HG03439 (cell line): ENCODE data around the gene CCND1.

Source experiments
- ATAC-seq: cut with Tn5 transposase; IDR thresholded peaks from one replicate; pipeline ENCODE4 v1.9.1; 2021; ENCODE audit warnings: mild to moderate bottlenecking, moderate library complexity; ENCODE audit not compliant: unreplicated experiment

Gene CCND1

DNA sequence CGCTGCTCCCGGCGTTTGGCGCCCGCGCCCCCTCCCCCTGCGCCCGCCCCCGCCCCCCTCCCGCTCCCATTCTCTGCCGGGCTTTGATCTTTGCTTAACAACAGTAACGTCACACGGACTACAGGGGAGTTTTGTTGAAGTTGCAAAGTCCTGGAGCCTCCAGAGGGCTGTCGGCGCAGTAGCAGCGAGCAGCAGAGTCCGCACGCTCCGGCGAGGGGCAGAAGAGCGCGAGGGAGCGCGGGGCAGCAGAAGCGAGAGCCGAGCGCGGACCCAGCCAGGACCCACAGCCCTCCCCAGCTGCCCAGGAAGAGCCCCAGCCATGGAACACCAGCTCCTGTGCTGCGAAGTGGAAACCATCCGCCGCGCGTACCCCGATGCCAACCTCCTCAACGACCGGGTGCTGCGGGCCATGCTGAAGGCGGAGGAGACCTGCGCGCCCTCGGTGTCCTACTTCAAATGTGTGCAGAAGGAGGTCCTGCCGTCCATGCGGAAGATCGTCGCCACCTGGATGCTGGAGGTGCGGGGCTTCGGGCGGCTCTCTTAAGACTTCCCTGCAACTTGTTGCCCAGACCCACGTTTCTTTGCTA is at the start of gene CCND1:
CCND1 (plus strand) TSS at position 162 of the 587 bp plus-strand sequence; CDS start at position 320, 158 bp downstream.
- ATAC-seq: no peak

DNA sequence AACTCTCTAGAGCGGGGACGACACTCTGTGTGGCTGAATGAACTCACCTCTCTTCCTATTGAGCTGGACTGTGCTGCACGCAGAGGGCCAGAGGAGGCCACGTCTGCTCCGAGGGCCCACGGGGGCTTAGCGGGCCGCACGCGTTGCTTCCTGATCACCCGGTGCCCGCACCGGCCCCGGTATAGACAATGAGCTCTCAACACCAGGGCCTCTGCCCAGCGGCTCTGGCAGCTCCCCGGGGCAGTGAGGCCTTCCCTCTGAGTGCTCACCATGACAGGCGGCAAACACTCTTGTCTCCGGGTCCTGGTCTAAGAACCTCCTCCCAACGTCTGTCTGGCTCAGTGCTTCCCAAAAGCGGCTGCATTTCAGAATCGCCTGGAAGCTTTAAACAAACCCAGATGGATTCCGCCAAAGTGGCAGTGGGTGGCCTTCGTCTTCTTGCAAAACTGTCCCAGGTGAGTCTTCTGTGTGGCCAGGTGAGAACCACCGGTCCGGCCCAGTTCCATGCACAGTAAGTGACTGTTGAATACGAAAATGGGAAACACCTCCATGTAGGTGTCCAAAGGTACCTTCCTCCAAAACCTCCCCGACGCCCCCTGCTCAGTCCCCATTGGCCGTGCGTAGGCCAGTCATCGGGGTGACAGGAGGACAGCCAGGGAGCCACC is 47.8 kb upstream of the CCND1 start:
- ATAC-seq: no peak

DNA sequence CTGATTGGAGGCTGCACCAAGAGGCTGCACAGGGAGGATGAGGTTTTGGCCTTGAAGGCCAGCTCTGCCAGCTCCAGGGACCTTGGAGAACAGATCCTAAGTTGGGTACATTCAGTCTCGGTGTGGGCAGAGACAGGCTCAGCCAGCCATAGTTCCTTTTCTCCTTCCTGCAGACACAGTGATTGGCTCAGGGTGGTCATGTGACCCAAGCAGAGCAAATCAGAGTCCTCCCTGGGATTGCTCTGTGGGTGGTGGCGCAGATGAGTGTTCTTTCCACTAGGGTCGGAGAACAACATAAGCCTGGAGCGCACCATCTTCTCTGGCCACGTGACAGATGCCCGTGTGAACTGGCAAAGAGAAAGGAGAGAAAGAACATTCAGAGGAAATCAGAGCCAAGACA is 47.1 kb upstream of the CCND1 start:
- no peak for ATAC-seq

DNA sequence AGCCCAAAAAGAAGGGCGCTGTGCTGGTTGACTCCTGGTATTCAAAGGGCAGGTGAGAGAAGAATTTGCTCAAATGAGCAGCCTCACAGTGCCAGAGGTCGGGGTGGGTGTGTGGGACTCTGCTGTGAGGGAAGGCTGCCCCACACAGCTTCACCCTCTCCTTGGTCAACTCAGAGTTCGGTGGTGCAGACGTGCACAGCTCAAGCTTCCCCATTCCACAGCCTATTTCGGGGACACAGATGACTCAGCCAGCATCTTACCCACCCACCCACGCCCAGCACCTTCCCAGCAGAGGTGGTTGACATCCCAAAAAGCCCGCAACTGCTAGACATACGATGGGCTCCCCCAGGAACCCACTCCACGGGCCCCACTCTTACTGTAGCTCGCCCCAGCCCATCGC is 46.5 kb upstream of the CCND1 start:
- ATAC-seq: no peak

DNA sequence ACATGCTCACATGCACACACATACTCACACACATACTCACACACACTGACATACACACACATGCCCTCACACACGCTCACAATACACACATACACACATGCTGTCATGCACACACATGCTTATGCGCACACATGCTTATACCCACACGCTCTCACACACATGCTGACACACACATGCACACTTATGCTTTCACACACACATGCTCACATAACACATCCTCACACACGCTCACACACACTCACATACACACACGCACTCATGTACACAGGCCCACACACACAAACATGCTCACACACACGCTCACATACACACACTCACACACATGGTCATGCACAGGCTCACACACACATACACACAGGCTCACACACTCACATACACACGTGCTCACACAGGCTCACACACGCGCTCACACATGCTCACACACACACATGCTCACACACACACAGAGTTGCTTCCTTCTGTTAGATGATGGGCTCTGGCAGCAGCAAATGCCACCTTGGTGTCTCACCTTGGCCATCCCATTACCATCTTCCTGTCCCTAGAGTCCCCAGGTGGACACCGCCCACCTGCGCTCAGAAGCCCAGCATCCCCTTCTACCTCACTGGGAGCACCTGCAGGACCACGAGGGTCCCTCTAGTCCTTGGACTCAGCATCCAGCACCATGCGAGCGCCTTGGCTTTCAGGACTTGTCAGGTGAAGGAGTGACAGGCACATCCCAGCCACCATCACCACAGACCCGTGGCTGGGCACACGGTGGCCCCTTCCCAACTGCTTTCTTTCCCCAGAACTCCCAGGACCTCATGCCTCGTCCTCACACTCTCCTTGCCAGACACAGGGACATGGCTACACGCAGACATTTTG is 44.9 kb upstream of the CCND1 start:
- no peak for ATAC-seq

DNA sequence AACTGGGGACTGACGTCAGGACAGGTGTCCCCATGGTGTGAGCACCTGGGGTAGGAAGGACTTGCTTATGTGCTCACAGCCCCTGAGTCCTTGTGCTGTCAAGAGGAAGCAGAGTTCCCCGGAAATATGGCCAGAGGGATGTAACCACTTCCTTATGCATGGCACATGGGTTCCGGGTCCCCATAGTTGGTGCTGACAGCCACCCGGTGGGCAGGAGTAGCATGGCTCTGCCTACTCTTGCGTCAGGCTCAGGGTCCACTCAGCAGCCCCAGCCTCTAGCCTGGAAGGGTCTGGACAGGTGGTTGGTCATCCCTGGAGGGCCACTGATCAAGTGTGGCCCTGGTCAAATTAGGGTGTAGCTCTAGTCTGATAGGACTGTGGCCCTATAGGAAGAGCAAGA is 42.8 kb upstream of the CCND1 start:
- no peak for ATAC-seq

DNA sequence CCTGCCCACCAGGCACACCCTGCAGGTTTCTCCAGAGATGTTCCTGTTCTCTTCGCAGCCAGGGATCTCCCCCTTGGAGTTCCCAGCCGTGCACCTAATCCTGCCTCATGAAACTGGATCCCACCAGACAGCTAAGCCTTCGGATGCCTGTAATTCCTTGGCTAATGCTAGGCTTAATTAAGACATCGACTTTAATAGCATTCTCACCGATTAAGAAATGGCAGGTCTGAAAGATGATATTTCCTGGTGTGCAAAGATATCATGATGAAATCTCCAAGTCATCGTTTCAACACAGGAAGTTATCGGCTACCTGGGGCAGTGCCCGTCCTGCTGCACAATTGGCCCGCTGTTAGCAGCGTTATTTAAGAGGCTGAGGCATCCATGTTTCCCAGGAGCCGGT is 41.5 kb upstream of the CCND1 start:
- ATAC-seq: no peak

DNA sequence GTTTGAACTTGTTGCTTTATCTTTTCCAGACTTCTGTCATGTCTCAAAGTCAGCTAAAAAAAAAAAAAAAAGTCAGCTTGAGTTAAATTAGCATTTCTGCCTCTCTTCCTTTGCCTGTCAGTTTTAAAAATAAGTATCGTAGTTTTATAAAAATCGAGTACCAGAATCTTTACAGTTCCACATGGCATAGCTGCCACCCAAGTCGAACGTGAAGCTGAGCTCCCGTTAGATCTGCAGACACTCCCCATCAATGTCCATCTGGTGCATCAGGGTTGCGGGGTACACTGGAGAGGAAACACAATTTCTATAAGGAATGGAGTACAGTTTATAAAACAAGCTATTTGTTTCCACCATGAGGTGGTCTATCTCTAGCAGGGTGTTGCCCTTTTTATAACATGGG is 41.0 kb upstream of the CCND1 start:
- no peak for ATAC-seq

DNA sequence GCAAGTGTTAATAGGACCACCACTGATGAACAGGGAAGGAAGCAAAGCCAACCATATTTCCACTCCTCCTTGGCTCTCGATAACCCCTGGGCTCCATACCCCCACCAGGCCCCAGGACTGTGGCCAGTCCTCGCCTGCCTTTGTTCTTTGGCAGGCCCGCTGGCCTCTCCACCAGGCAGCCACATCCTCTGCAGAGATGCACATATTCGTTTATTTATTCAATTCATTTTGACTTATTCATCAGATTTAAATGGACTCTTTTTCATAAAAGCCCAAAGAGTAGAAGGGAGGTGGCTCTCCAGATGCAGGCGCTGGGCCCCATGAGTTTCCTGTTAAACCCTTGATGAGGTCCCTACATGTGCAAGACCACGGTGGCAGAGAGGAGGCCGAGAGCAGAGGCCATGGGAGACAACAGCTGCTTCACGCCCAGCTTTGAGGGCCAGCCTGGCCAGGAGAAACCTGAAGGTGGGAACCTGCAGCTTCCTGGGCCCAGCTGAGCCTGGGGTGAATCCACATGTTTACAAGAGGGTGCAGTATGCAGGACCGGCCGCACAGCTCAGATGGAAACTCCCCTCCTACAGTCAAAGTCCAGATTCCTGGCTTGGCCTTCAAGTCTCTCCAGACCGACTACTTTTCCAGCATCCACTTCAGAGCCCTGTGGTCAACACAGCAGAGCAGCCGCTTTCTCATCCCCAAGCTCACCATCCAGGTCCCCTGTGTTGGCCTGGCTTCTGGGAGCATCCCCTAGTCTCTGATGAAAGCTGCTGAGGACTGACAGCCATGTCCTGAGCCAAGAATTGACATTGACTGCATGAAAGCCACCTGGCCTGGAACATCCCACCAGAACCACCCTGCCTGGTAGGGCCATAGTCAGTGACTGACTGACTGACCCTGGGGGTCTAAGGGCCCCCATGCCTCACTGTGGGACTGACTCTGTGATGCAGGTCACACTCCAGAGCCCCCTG is 39.7 kb upstream of the CCND1 start:
- no peak for ATAC-seq

DNA sequence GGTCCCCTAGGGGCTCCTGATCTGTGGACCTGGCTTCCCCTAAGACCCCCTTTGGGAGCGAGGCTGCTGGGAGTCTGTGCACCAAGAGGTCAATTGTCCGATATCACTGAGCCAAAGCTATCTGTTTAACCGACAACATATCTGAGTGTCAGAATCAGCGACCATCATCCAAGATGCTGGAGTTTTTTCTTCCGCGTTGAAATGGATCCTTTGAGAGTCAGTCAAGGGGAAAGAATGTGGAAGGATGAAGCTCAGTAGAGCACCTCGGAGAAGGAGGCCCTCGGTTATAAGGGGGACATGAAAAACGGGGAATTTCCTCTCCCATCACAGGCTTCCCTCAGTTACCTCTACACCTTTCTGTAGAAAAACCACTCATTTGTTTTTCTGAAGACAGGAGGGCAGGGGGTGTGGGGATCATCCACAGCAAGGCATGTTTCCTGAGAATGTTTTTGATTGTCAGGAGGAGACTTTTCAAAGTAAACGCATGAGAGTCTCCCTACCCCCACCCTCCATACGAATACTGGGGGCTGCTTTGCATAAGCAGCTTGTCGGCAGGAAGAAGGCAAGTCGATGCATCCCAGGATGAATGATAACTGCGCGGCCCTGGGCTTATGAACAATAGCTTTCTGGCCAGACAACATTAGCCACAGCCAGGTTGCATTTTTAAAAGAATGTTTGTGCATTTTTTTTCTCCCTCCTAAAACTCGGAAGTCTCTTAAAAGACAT is 37.7 kb upstream of the CCND1 start:
- ATAC-seq: no peak

DNA sequence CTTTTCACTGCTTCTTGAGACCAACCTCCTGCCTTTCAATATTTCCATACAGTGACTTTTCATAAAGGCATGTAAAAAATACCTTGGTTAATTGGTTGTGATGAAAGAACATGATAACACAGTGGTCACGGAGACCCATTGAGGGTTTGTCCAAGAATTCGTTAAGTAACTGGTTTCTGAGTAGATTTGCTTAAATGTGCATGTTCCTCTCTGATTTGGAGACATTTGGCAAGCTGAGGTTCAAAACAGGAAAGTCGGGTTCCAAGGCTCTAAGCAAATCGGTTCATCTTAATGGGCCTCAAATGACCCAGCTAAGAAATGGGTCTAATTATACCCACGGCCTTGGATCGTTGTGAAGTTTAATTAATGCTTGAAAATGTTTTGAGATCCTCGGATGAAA is 36.9 kb upstream of the CCND1 start:
- ATAC-seq: no peak

DNA sequence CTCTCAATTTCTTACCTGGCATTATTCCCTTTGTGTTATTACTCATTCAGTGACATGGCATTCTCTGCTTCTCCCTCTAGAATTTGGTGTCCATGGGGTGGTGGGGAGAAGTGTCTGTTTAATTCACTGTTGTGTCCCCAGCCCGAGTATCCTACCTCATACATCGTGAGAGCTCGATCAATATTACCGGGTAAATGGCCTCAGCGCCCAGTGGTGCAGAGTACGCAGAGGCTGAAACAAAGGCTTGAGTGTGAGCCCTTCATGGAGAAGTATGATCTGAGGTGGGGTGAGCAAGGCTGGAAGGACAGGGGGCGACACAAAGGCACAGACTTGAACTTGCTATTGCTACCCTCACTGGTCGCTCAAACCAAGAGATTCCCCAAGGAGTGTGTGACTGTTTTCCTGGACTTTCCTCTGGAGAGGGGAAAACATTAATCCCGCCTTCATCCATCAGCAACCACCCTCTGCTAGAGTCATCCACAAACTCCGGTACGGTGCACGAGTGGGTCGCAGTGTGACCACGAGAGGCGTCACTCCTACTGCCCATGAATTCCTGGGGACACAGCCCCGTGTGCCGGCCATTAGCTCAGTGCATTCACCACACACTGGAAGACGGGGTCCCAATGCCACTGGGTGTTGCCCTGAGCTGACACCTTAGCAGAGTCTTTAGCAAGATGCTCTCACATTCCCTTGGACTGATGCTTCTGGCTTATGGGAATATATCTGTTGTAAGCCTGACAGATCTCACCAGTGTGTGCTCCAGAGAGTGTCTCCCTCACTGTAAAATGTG is 35.0 kb upstream of the CCND1 start:
- no peak for ATAC-seq

DNA sequence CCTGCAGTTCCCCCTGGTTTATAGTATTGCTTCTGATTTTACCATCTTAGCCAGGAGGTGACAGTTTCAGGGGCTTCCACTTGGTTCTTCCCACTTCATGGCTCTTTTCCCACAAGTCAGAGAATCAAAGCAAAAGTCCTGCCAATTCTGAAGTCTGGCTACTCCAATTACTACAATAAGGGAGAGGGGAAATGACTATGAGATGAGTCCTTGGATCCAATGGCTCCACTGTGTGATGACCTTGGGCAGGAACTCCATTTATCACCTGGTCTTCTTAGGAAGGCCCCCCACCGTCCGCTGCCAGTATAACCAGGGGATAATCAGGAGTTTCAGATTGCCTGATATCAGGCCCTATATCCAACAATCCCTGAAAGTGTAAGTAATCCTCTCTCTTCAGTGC is 31.6 kb upstream of the CCND1 start:
- ATAC-seq: no peak

DNA sequence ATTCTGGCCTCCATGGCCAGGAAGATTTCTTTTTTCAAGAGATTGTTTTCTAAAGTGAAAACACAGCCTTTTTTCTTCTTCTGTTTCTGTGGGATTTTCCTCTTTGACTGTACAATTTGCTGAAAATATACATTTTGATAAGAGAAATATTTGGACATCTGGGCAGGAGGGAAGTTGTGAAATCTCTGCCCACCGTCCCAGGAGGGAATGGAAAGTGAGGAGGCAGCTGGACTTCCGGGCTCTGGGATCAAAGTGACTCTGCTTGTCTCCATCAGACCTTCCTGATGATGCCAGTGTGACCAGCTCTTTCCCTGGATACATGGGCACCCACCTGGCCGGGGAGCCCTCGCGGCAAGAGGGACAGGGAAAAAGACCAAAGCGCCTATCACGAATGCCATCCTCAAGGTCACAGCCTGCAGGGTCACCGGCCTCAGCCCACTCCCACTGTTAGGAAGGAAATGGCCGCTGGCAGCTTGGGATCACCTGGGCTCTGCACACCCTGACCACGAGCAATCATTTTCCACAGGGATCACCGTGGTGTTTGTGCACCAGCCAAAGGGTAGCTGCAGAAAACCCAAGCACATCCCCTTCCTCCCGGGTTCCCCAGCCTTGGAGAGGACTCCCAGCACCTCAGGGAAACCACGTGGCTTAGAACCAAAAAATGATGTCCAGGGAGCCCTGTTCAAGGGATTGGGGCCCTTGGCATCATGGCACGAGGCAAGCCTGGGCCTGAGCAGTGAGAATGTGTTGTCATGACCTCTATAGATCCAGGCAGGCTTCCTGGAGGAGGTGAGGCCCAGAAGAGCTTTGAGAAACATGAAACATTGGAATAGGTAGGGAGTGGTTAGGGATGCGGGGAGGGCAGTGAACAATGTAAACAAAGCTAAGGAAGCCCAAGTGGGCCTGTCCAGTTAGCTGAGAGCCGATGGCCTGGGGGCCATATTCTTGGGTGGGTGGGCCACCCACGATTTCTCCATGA is 29.1 kb upstream of the CCND1 start:
- no peak for ATAC-seq

DNA sequence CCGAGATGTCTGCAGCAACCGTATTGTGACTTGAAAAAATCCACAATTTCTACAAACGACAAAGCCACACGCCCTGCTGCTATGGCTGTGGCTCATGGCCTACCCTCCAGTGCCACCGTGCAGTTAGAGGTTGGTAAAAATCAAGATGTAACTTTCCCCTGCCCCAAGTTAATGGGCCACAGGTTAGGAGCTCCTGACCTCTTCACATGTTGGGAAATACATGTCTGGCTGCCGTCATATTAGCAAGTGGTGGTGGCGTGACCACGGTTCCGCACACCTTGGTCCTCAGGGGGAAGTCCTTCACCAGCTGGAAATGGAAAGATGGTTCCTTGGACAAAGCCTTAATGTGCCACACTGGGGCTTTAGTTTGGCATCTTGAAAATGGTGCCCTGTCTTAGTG is 27.4 kb upstream of the CCND1 start:
- ATAC-seq: no peak

DNA sequence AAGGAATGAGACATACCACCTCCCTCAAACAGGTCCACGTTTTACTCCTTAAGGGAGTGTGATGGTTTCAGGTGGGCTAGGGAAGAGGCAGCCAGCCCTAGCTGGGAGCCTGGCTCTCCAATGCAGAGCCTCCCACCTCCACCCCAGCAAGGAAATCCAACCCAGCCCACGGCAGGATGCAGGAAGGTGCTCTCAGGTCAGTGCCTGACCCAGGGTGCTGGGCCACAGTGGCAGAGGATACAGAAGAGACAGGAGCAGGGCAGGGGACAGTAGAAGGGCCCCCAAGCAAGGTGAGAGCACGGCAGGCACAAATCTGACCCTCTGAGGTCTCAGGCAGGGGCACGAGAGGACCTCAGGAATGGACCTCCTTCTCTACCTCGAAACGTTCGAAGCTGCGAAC is 26.9 kb upstream of the CCND1 start:
- no peak for ATAC-seq

DNA sequence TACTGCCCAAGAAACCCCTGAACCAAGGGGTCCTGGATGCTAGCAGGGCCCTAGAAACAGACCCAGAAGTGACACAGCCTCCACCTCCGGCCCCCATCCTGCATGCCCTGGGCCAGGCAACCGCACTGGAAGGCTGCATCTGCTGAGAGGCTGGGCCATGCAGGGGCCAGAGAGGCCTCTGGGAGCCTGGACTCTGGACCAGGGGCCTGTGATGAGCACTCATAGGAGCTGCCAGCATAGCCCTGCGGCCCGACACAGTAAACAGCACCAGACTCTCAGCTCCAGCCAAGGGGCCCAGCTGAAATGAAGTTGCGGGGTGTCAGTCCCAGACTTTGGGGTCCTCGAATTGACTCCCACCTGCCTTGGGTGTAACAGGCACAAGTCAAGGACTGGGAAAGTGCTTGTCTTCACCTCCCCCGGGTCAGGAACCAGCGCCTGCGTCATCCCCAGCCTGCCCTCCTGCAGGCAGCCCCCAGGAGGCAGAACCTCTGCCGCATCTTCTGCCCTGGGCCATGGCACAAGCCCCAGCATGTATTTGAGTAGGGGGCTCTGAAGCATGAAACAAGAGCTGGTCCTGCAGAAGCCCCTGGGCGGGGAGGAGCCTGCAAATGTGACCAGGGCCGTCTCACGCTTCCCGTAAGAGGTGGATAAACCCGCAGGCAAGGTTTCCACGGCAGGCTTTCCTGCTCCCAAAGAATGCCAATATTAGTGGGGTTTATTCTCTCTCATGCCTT is 25.2 kb upstream of the CCND1 start:
- ATAC-seq: no peak

DNA sequence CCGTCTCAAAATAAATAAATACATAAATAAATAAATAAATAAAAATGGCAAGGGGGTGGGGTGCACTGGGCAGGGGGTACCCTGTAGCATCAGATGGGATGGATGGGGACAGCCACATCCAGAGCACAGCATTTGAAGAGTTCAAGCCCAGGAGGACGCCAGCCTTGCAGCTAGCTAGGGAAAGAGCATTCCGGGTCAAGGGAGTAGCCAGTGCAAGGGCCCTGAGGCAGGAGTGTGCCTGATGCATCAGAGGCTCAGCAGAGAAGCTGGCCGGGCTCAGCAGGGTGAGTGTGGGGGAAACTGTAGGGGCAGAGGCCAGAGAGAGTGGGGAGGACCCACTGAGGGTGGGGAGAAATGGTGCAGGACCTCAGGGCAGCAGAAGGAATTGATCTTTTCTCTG is 23.7 kb upstream of the CCND1 start:
- ATAC-seq: no peak
